HG02885 (cell line): Measurements from ENCODE around the gene SLC12A1.

Experiments used
- ATAC-seq: cut with Tn5 transposase; IDR thresholded peaks from one replicate; pipeline ENCODE4 v1.9.1; 2021; ENCODE audit warnings: mild to moderate bottlenecking; ENCODE audit not compliant: unreplicated experiment, poor library complexity

The SLC12A1 gene

GRCh38 chr15:48340111-48340510, 134.0 kb downstream of the SLC12A1 start:
- no peak for ATAC-seq

GRCh38 chr15:48343865-48344264, 137.8 kb downstream of the SLC12A1 start:
- ATAC-seq, result no peak

GRCh38 chr15:48345516-48345915, 139.4 kb downstream of the SLC12A1 start:
- ATAC-seq, result no peak

GRCh38 chr15:48352474-48353072, 146.5 kb downstream of the SLC12A1 start:
- ATAC-seq, result peak; percentile 93
